ENCODE data around the gene MACROH2A2. TPM values are rescaled to one million over a fixed set of nuclear protein-coding genes. Genes with fewer than 3 reads are reported as not detected.

MACROH2A2 gene
- total and polyA plus RNA-seq, 12 donors: 10.0 to 17.5 (median 12.7) TPM

DNA sequence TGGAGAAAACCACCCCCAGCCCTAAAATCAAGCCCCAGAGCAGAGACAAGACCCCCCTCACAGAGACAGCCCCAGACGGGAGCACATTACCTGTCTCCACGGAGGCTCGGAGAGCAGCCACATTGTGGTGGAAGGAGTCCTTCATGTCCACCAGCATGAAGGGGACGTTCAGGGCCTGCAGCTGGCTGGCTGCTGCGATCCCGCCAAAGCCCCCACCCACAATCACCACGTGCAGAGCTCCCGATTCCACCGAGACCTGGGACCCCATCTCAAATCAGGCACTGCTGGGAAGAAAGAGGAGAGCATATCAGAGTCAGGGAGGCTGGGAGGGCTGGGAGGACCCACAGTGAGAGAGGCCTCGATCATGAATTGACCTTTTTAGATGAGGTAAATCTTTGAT lies 71.2 kb downstream of the MACROH2A2 start:
- no peak overlapping the region for H3K27ac ChIP-seq
- intact Hi-C loops (cut with DNase I): no loop called here
- peaks cover 0 to 60% (median 13%) of the 10 kb centered on the region in 9 donors for H3K36me3 ChIP-seq
- H3K4me3 ChIP-seq: no peak overlapping the region
- ATAC-seq (no peak), DNase-seq (no peak)
- H3K9me3 ChIP-seq: no peaks in the 10 kb centered on the region
- H3K27me3 ChIP-seq: no peaks in the 10 kb centered on the region
- TF ChIP-seq, protein P1, sequence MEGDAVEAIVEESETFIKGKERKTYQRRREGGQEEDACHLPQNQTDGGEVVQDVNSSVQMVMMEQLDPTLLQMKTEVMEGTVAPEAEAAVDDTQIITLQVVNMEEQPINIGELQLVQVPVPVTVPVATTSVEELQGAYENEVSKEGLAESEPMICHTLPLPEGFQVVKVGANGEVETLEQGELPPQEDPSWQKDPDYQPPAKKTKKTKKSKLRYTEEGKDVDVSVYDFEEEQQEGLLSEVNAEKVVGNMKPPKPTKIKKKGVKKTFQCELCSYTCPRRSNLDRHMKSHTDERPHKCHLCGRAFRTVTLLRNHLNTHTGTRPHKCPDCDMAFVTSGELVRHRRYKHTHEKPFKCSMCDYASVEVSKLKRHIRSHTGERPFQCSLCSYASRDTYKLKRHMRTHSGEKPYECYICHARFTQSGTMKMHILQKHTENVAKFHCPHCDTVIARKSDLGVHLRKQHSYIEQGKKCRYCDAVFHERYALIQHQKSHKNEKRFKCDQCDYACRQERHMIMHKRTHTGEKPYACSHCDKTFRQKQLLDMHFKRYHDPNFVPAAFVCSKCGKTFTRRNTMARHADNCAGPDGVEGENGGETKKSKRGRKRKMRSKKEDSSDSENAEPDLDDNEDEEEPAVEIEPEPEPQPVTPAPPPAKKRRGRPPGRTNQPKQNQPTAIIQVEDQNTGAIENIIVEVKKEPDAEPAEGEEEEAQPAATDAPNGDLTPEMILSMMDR (IDR thresholded peaks at IDR 0.05): no peak
- H3K4me1 ChIP-seq: peaks cover 0 to 5% (median 0%) of the 10 kb centered on the region in 9 donors
- WGBS, 2 donors: 91 to 93% methylated on average over 10 of the region's 10 CpGs

DNA sequence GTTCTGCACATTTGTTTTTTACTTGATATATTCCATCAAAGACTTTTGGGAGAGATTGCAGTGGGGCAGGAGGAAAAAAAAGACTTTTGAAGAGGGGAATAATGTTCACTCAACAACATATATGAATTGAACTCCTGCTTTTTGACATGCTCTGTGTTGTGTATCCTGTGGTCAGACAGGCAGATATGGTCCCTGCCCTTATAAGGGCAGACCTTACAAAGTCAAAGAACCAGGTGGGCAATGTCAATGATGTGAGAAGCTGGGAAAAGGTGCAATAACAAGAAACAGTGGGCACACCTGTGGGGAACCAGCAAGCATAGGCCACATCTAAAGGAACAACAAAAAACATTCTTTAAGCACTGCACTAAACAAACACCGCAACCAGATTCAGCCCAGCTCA lies 71.8 kb downstream of the MACROH2A2 start:
- no peaks in the 10 kb centered on the region for H3K9me3 ChIP-seq
- H3K27ac ChIP-seq: no peak overlapping the region
- ATAC-seq (no peak), DNase-seq (no peak)
- H3K4me3 ChIP-seq: no peak overlapping the region
- H3K4me1 ChIP-seq: peaks cover 0 to 4% (median 0%) of the 10 kb centered on the region in 9 donors
- intact Hi-C loops (cut with DNase I): no loop called here
- 100% methylated on average over 1 of the region's 1 CpG for WGBS, 2 donors
- TF ChIP-seq, protein P1 (IDR thresholded peaks at IDR 0.05): no peak
- peaks cover 0 to 55% (median 9%) of the 10 kb centered on the region in 9 donors for H3K36me3 ChIP-seq
- H3K27me3 ChIP-seq: no peaks in the 10 kb centered on the region

DNA sequence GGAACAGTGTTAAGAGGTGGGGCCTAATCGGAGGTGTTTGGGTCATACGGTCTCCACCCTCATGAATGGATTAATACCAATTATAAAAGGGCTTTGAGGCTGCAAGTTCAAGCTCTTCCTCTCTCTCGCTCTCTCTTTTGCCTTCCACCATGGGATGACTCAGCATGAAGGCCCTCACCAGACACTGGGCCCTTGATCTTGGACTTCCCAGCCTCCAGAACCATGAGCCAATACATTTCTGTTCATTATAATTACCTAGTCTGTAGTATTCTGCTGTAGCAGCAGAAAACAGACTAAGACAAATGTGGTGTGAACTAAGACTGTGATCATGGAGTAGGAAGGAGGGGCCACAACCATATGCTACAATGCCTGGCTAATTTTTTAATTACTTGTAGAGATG lies 72.3 kb downstream of the MACROH2A2 start:
- H3K4me1 ChIP-seq: no peaks in the 10 kb centered on the region
- no peak overlapping the region for H3K4me3 ChIP-seq
- WGBS, 2 donors: 96 to 98% methylated on average over 3 of the region's 3 CpGs
- peaks cover 0 to 50% (median 8%) of the 10 kb centered on the region in 9 donors for H3K36me3 ChIP-seq
- DNase-seq (no peak), ATAC-seq (no peak)
- intact Hi-C loops (cut with DNase I): no loop called here
- TF ChIP-seq, protein P1 (IDR thresholded peaks at IDR 0.05): no peak
- no peak overlapping the region for H3K27ac ChIP-seq
- no peaks in the 10 kb centered on the region for H3K27me3 ChIP-seq
- H3K9me3 ChIP-seq: no peaks in the 10 kb centered on the region

DNA sequence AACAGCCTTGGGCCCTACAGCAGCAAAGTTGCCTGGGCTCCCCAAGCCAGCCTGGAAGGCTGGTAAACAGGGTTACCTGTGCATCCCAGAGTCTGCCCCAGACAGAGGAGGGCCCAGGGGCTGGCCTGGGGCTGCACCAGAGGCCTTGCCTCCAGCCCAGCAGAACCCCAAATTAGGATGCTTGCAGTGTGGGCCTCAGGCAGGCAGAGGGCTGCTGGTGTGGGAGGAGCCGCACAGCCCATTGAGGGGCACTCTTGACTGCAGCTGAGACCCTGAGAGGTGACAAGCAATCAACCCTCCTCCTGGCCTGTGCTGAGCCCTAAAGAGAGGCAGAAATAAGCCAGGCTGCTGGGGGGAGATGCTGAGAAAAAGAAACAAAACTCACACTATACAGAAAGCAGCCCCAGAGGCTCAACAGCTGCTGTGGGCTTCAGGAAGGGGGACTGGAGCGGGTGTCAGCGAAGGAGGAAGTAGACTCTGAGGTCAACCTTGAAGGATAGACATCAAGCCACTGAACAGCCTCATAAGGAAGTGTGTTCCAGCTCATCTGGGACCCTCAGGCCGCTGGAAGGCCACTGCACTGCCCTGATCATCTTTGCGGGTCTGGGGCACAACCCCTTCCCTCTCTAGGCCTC lies 73.4 kb downstream of the MACROH2A2 start:
- Histone ChIP-seq H3K4me3 (no peak overlapping the region), H3K27me3 (no peaks in the 10 kb centered on the region), H3K9me3 (no peaks in the 10 kb centered on the region), H3K36me3 (peaks cover 0 to 40% (median 7%) of the 10 kb centered on the region in 9 donors), H3K27ac (no peak overlapping the region), H3K4me1 (peaks cover 0 to 9% (median 4%) of the 10 kb centered on the region in 9 donors)
- TF ChIP-seq, protein P1 (IDR thresholded peaks at IDR 0.05): no peak
- DNase-seq (no peak), ATAC-seq (peak in 2 of 8 donors; percentile 5 to 24)
- 82 to 93% methylated on average over 5 of the region's 5 CpGs for WGBS, 2 donors
- intact Hi-C loops (cut with DNase I): no loop called here

Measured in heart right ventricle (tissue), 16 donors.